GM19099 (cell line): ENCODE measurements around the gene PTPRG.

Experiments used
- POLR2A ChIP-seq: IDR thresholded peaks from 3 replicates; pipeline ENCODE4 v1.6.1; 2011; ENCODE audit warnings: low read depth; ENCODE audit not compliant: insufficient read length; ENCODE audit errors: extremely low read depth

The PTPRG gene

DNA sequence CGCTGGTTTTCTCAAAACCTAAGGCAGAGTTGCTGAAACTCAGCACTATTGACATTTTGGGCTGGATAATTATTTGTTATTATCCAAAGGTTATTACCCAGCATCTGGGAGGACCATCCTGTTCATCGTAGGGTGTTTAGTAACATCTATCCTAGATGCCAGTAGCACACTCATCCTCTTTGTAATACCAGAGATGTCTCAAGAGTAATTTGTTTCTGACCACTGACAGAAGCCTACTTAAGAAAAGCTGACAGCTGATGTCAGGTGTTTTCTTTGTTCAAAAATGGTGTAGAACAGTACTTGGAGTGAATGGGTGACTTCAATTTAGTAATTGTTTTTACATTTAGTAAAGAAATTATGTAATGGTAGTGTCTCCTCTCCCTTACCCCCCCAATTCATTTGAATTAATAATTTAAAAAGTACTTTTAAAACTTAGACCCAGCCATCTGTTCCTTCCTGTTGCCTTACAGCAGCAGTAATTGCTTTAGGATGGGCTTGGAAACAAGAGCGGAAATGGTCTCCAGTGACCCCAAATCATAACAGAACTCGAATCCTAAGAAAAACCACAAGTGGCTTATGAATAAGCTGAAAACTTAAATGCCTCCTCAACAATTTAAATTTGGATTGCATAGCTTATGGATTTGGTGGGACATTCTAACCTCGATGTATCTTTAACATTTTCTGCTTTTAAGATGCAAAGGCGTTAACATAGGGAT lies 105.4 kb downstream of the PTPRG start:
- TF ChIP-seq POLR2A = no peak

DNA sequence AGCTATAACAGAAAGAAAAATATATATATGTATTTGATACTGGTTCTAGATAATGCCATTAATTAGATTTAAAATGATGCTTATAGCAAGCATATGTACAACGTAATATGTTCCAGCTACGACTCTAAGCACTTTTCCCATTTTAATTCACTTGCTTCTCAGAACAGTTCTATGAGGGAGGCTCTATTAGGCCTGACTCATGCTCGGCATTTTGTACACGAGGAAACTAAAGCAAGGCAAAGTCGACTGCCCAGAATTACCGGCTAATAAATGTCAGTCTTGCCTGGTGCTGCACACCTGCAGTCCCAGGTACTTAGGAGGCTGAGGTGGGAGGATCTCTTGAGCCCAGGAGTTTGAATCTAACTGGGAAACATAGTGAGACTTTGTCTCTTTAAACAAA lies 106.0 kb downstream of the PTPRG start:
- no peak for TF ChIP-seq POLR2A

DNA sequence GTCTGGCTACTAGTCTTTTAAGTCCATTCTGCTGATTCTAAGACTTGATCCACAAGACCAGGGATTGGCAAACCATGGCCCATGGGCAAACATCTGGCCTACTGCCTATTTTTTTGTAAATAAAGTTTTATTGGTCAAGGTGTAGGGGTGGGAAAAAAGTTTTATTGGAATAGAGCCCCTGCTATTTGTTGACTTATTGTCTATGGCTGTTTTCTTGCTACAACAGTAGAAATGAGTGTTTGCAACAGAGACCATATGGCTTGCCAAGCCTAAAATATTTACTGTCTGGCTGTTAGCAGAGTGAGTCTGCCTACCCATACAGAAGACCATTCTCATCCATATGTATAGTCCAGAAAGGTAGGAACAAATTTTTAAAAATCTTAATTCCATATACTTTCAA lies 106.4 kb downstream of the PTPRG start:
- TF ChIP-seq POLR2A = no peak

DNA sequence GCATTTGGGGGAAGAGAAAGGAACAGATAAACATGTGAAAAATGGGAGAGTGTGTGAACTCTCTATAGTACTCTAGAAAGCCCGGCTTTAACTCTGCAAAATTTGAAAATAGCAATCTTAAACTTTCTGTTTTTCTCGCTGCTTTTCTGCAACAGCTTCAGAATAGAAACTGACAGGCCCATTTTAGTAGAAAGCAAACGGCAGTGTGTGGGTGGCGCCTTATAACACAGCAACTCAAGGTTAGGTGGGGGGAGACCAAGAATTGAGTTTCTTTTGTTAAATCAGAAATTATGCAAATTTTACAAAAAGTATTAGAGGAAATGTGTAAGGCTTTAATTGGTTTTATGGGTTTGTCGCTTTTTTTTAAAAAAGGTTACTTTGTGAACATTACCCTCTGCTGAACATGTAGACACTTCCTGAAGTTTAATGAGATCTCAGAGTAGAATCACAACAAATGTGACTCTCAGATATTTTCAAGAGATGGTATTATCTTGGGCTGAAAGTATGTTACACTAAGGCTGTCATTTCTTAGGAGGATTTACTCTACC lies 107.0 kb downstream of the PTPRG start:
- no peak for TF ChIP-seq POLR2A

GRCh38 chr3:61669203-61669602 lies 107.8 kb downstream of the PTPRG start:
- TF ChIP-seq POLR2A = no peak

DNA sequence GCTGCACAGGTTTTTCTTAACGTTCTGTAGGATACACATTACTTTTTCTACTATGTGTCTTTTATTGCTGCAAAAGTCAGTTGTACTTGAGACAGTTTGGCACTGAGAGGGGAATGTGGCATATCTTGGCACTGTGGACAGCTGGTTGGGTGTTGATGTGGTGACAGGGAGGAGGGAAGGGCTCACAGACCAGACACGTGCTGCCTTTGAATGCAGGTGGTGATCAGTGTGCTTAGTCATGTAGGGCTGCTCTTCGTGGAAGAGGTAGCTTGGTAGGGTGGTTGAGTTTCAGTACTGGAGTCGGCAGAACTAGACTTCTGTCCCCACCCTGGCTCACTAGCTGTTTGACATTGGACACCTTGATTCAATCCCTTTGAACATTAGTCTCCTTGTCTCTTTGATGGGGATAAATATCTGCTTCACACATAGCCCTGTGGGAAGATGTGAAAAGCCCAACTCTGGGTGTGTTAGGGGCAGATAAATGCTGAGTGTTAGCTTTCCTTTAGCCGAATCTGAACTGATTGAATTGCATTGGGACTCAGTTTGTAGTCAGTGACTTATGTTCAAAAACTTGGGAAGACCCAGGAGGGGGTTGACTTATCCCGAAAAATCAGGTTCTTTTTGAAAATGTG lies 108.4 kb downstream of the PTPRG start:
- TF ChIP-seq POLR2A = no peak

DNA sequence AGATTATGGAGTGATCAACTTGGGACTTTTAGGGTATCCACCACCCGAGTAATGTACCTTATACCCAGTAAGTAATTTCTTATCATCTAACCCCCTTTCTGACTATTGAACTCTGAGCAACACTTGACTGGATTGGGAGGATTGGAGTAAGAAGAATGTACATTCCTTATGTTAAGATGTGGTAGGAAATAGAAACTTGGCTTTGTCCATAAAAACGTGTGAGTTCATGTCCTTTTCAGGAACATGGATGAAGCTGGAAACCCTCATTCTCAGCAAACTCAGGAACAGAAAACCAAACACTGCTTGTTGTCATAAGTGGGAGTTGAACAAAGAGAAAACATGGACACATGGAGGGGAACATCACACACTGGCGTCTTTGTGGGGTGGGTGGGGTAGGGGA lies 112.3 kb downstream of the PTPRG start:
- TF ChIP-seq POLR2A = no peak

DNA sequence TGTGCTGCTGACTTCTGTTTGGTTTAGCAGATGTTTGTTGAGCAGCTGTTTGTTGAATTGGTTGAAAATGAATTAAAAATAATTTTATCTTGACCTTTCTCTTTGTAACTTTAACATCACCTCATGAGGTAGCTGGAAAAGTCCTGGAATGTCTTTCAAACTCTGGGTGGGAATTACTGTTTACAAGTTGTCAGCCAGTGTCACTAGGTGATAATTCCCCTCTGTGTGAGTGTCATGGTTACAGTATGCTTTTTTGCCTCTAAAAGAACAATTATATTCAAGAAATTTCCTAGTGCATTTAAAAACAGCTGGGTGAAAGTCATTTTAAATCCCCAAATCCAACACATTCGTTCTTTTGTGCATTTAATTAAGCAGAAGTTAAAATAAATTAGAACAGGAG lies 113.2 kb downstream of the PTPRG start:
- TF ChIP-seq POLR2A = no peak

- no peak for TF ChIP-seq POLR2A
These were observed 117.7 kb downstream of the PTPRG start for GRCh38 chr3:61679026-61679425.

- no peak for TF ChIP-seq POLR2A
These were observed 119.2 kb downstream of the PTPRG start for GRCh38 chr3:61680617-61681016.

GRCh38 chr3:61681636-61682035 lies 120.3 kb downstream of the PTPRG start:
- no peak for TF ChIP-seq POLR2A

- no peak for TF ChIP-seq POLR2A
These were observed 121.5 kb downstream of the PTPRG start for GRCh38 chr3:61682671-61683548.

DNA sequence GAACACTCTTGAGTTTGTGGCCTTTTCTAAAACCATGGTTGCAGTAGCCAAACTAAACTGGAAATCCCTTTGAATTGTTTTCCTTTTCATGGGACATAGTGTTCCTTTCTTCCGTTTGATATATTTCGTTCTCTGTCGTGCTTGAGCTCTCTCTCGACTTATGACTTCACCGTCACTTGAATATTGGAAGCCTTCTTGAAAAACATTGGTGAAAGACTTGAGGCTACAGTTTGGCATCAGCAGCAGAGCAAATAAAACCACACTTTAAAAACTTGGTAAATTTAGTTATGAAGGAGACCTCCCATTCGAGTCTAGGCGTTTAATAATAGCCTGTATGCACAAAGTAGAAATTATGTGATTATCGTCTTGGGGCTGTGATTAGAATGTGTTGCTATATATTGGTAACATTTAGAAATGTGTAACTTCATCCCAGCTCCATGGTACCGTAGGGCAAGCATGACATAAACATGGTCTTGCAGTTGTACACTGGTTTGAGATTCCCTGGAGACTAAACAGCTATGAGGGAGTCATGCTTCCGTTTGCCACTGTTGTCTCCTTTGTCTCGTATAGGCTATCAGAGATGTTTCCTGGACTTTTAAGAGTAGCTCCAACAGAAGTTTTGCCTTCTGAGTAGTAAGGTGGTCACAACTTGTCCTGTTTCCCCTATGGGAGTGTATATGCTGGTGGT lies 122.3 kb downstream of the PTPRG start:
- no peak for TF ChIP-seq POLR2A

DNA sequence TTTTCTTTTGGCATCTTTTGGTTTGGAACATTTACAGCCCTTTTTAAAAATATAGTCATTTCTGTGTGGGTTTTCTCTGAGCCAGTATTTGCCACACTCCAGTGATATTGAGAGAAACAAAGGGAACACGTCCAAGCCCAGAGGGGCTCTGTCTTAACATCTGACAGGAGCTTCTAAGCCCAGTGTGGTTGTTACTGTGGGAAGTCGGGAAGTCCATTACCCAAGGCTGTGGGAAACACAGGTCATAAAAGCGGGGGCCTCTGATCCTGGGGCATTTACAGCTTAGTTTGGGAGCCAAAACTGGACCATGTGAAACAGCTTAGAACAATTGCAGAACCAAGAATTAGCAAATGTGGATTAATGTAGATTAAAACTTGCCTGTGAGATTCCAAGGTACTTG lies 123.0 kb downstream of the PTPRG start:
- TF ChIP-seq POLR2A = no peak

- no peak for TF ChIP-seq POLR2A
These were observed 124.4 kb downstream of the PTPRG start for GRCh38 chr3:61685755-61686154.
